CD14-positive monocyte (primary cell): ENCODE data around the gene ATMIN. TPM values are rescaled to one million over a fixed set of nuclear protein-coding genes. Genes with fewer than 3 reads are reported as not detected.

ENCODE experiments used
- DNase-seq, 3 donors: peaks; one replicate each; pipeline ENCODE4 v3.0.0-alpha.2; 2011 to 2022
- H2AFZ ChIP-seq: 2 replicates; pipeline ENCODE4 v1.6.0; 2012; ENCODE audit warnings: mild to moderate bottlenecking, low read depth, low read length, inconsistent platforms; ENCODE audit not compliant: insufficient read depth, poor library complexity, severe bottlenecking
- H3K27ac ChIP-seq, 2 donors: 1 replicate in 1 of 2; 2 replicates in 1 of 2; pipeline ENCODE4 v1.5.1; 2012 to 2013; ENCODE audit warnings: low read length in 2 of 2, control low read depth in 1 of 2, inconsistent platforms in 1 of 2, low read depth in 1 of 2, mild to moderate bottlenecking in 1 of 2
- H3K27me3 ChIP-seq, 2 donors: one replicate each; pipeline versions ENCODE4 v1.6.0 to v1.6.1; 2011 to 2013; ENCODE audit warnings: low read length in 2 of 2; ENCODE audit not compliant: control insufficient read depth in 2 of 2, insufficient read depth in 2 of 2
- H3K36me3 ChIP-seq, 2 donors: replicated peaks in 1 of 2; 1 replicate in 1 of 2; 2 replicates in 1 of 2; pipeline versions ENCODE4 v1.5.1 to v1.6.1; 2012 to 2013; ENCODE audit warnings: low read length in 2 of 2, control low read depth in 1 of 2, inconsistent platforms in 1 of 2, mild to moderate bottlenecking in 1 of 2; ENCODE audit not compliant: insufficient read depth in 2 of 2, control insufficient read depth in 1 of 2
- H3K4me1 ChIP-seq, 2 donors: 1 replicate in 1 of 2; 2 replicates in 1 of 2; pipeline versions ENCODE4 v1.5.1 to v1.6.1; 2012 to 2013; ENCODE audit warnings: low read length in 2 of 2, control low read depth in 1 of 2, inconsistent platforms in 1 of 2, mild to moderate bottlenecking in 1 of 2, moderate library complexity in 1 of 2; ENCODE audit not compliant: insufficient read depth in 2 of 2, control insufficient read depth in 1 of 2
- H3K4me2 ChIP-seq: replicated peaks from 2 replicates; pipeline ENCODE3; 2012; ENCODE audit warnings: low read length, moderate library complexity, mild to moderate bottlenecking; ENCODE audit not compliant: poor library complexity, severe bottlenecking; ENCODE audit errors: extremely low read depth
- H3K4me3 ChIP-seq, 3 experiments: fragments of 200-600 bp in 1 of 3; sonication (generic) in 1 of 3; replicated peaks in 1 of 3; 1 replicate in 2 of 3; 2 replicates in 1 of 3; pipeline ENCODE4 v1.5.1; 2011 to 2013; ENCODE audit warnings: low read length in 3 of 3, mild to moderate bottlenecking in 3 of 3, control low read depth in 2 of 3, low read depth in 2 of 3, inconsistent platforms in 1 of 3, moderate library complexity in 1 of 3
- H3K79me2 ChIP-seq: 2 replicates; pipeline ENCODE4 v1.6.0; 2012; ENCODE audit warnings: mild to moderate bottlenecking, control low read depth, inconsistent platforms, low read length, moderate library complexity; ENCODE audit not compliant: insufficient read depth
- H3K9ac ChIP-seq: 2 replicates; pipeline ENCODE4 v1.6.0; 2017; ENCODE audit warnings: low read length, mild to moderate bottlenecking; ENCODE audit not compliant: insufficient read depth, poor library complexity, severe bottlenecking
- H3K9me3 ChIP-seq, 2 donors: replicated peaks in 1 of 2; 1 replicate in 1 of 2; 2 replicates in 1 of 2; pipeline versions ENCODE4 v1.5.1 to v1.6.1; 2012 to 2013; ENCODE audit warnings: low read length in 2 of 2, control low read depth in 1 of 2; ENCODE audit not compliant: control insufficient read depth in 1 of 2, insufficient read depth in 1 of 2
- H4K20me1 ChIP-seq: 2 replicates; pipeline ENCODE4 v1.6.0; 2012; ENCODE audit warnings: mild to moderate bottlenecking, low read length, control low read depth, moderate library complexity; ENCODE audit not compliant: insufficient read depth
- H3K27ac Mint-ChIP-seq, 7 donors: one replicate each; pipeline ENCODE4 v1.8.0; 2020; ENCODE audit warnings: mild to moderate bottlenecking in 7 of 7, mixed read lengths in 7 of 7, moderate library complexity in 6 of 7, inconsistent platforms in 2 of 7
- H3K27me3 Mint-ChIP-seq, 3 donors: one replicate each; pipeline ENCODE4 v1.8.0; 2021 to 2022; ENCODE audit warnings: low read depth in 3 of 3, mild to moderate bottlenecking in 3 of 3, mixed read lengths in 3 of 3, moderate library complexity in 3 of 3, inconsistent platforms in 1 of 3
- H3K36me3 Mint-ChIP-seq, 2 donors: one replicate each; pipeline ENCODE4 v1.8.0; 2020; ENCODE audit warnings: mixed read lengths in 2 of 2, inconsistent platforms in 1 of 2, mild to moderate bottlenecking in 1 of 2
- H3K4me1 Mint-ChIP-seq: one replicate; pipeline ENCODE4 v1.8.0; 2020; ENCODE audit warnings: mild to moderate bottlenecking, mixed read lengths
- H3K4me3 Mint-ChIP-seq, 2 donors: one replicate each; pipeline ENCODE4 v1.8.0; 2020; ENCODE audit warnings: mild to moderate bottlenecking in 2 of 2, mixed read lengths in 2 of 2, moderate library complexity in 1 of 2
- H3K9me3 Mint-ChIP-seq, 7 donors: one replicate each; pipeline ENCODE4 v1.8.0; 2020 to 2022; ENCODE audit warnings: mixed read lengths in 7 of 7, mild to moderate bottlenecking in 6 of 7, moderate library complexity in 6 of 7, inconsistent platforms in 2 of 7
- CTCF ChIP-seq: fragments of 200-600 bp; IDR thresholded peaks from one replicate; pipeline ENCODE4 v1.8.0; 2022; ENCODE audit warnings: antibody characterized with exemption, mild to moderate bottlenecking
- WGBS: methylation state at CpG from one replicate; pipeline ENCODE4 v1.1.5; 2013; ENCODE audit warnings: missing lambda C conversion rate; ENCODE audit not compliant: insufficient coverage; 5-methylcytosine and 5-hydroxymethylcytosine counted together
- intact Hi-C, 2 donors: fragments of 100-400 bp; cut with micrococcal nuclease; formaldehyde crosslinking; loops; one replicate each; pipeline versions ENCODE4 v1.15.0 to v1.15.1; 2023
- polyA plus RNA-seq, 3 donors: library from polyadenylated mRNA; depleted of rRNA in 1 of 3; unstranded in 2 of 3; stranded (reverse) in 1 of 3; fragments of 300-500 nt in 2 of 3; fragments of >200 nt in 1 of 3; fragmentation: Illumina TruSeq in 2 of 3; gene quantifications; 1 replicate in 2 of 3; 2 replicates in 1 of 3; pipeline ENCODE4 v1.2.3, GENCODE V29; 2012 to 2021

ATMIN gene
- polyA plus RNA-seq, 3 donors = 10.9 to 17.6 (median 13.2) TPM

- Mint-ChIP-seq H3K4me3 (no peak overlapping the region), H3K27ac (no peak overlapping the region), H3K36me3 (peaks cover 63 to 89% of the 10 kb centered on the region in 2 donors), H3K4me1 (peaks cover 2% of the 10 kb centered on the region), H3K9me3 (no peaks in the 10 kb centered on the region), H3K27me3 (peaks cover 0 to 1% (median 0%) of the 10 kb centered on the region in 3 donors)
- Histone ChIP-seq H3K4me3 (no peak overlapping the region), H3K36me3 (peaks cover 67 to 99% of the 10 kb centered on the region in 2 donors), H4K20me1 (no peaks in the 10 kb centered on the region), H3K9me3 (no peaks in the 10 kb centered on the region), H3K9ac (no peak overlapping the region), H3K79me2 (no peaks in the 10 kb centered on the region), H3K27me3 (no peaks in the 10 kb centered on the region), H3K4me2 (no peak overlapping the region), H2AFZ (no peak overlapping the region), H3K4me1 (no peaks in the 10 kb centered on the region), H3K27ac (no peak overlapping the region)
- intact Hi-C loops = no loop called here
- no peak for DNase-seq
- no peak for TF ChIP-seq CTCF
- WGBS = 100% methylated on average over 1 of the region's 2 CpGs
These were observed 17.1 kb upstream of the ATMIN start for GRCh38 chr16:81018496-81018895.

GRCh38 chr16:81026429-81026828, 9.2 kb upstream of the ATMIN start:
- peaks cover 0 to 2% (median 0%) of the 10 kb centered on the region in 7 donors for H3K9me3 Mint-ChIP-seq
- no peak overlapping the region for H3K27ac Mint-ChIP-seq
- H3K36me3 Mint-ChIP-seq = peaks cover 49 to 72% of the 10 kb centered on the region in 2 donors
- intact Hi-C loops = no loop called here
- no peaks in the 10 kb centered on the region for H3K4me1 Mint-ChIP-seq
- no peak for DNase-seq
- Histone ChIP-seq H3K9me3 (no peaks in the 10 kb centered on the region), H3K79me2 (no peaks in the 10 kb centered on the region), H3K4me1 (no peaks in the 10 kb centered on the region), H3K4me2 (no peak overlapping the region), H3K36me3 (peaks cover 43 to 78% of the 10 kb centered on the region in 2 donors), H4K20me1 (no peaks in the 10 kb centered on the region), H3K9ac (no peak overlapping the region), H3K27me3 (no peaks in the 10 kb centered on the region), H3K4me3 (no peak overlapping the region), H3K27ac (no peak overlapping the region), H2AFZ (no peak overlapping the region)
- TF ChIP-seq CTCF = no peak
- WGBS = no CpG with 5 or more reads among the region's 4 CpGs
- H3K27me3 Mint-ChIP-seq = peaks cover 0 to 1% (median 0%) of the 10 kb centered on the region in 3 donors
- H3K4me3 Mint-ChIP-seq = no peak overlapping the region
